Duodenal mucosa (tissue), 2 donors: ENCODE results near the gene SERGEF.

Experiments
- H3K27ac ChIP-seq: one replicate; pipeline ENCODE4 v1.7.0; 2013; ENCODE audit warnings: low read depth, low read length
- H3K27me3 ChIP-seq, 2 donors: one replicate each; pipeline ENCODE4 v1.7.0; 2013; ENCODE audit warnings: low read length in 2 of 2, control low read depth in 1 of 2; ENCODE audit not compliant: insufficient read depth in 2 of 2, control insufficient read depth in 1 of 2
- H3K36me3 ChIP-seq, 2 donors: one replicate each; pipeline ENCODE4 v1.7.0; 2013; ENCODE audit warnings: low read length in 2 of 2, control low read depth in 1 of 2; ENCODE audit not compliant: insufficient read depth in 2 of 2, control insufficient read depth in 1 of 2
- H3K4me1 ChIP-seq, 2 donors: one replicate each; pipeline ENCODE4 v1.7.0; 2013; ENCODE audit warnings: low read length in 2 of 2, control low read depth in 1 of 2; ENCODE audit not compliant: insufficient read depth in 2 of 2, control insufficient read depth in 1 of 2
- H3K4me3 ChIP-seq, 2 donors: one replicate each; pipeline ENCODE4 v1.7.0; 2013; ENCODE audit warnings: low read length in 2 of 2, low read depth in 1 of 2
- H3K9ac ChIP-seq, 2 donors: one replicate each; pipeline ENCODE4 v1.7.0; 2013; ENCODE audit warnings: low read length in 2 of 2, low read depth in 1 of 2
- H3K9me3 ChIP-seq, 2 donors: one replicate each; pipeline ENCODE4 v1.7.0; 2013; ENCODE audit warnings: low read length in 2 of 2, control low read depth in 1 of 2; ENCODE audit not compliant: control insufficient read depth in 1 of 2

SERGEF gene

GRCh38 chr11:17918049-17918605 is 94.7 kb downstream of the SERGEF start:
- H3K4me3 ChIP-seq: no peak overlapping the region
- no peaks in the 10 kb centered on the region for H3K9me3 ChIP-seq
- H3K9ac ChIP-seq: no peak overlapping the region
- peaks cover 0 to 5% of the 10 kb centered on the region in 2 donors for H3K36me3 ChIP-seq
- H3K27me3 ChIP-seq: no peaks in the 10 kb centered on the region
- H3K4me1 ChIP-seq: no peaks in the 10 kb centered on the region
- H3K27ac ChIP-seq: no peak overlapping the region

GRCh38 chr11:17917556-17917955 is 95.3 kb downstream of the SERGEF start:
- Histone ChIP-seq H3K4me3 (no peak overlapping the region), H3K36me3 (peaks cover 0 to 5% of the 10 kb centered on the region in 2 donors), H3K27ac (no peak overlapping the region), H3K27me3 (no peaks in the 10 kb centered on the region), H3K4me1 (no peaks in the 10 kb centered on the region), H3K9ac (no peak overlapping the region), H3K9me3 (no peaks in the 10 kb centered on the region)

DNA sequence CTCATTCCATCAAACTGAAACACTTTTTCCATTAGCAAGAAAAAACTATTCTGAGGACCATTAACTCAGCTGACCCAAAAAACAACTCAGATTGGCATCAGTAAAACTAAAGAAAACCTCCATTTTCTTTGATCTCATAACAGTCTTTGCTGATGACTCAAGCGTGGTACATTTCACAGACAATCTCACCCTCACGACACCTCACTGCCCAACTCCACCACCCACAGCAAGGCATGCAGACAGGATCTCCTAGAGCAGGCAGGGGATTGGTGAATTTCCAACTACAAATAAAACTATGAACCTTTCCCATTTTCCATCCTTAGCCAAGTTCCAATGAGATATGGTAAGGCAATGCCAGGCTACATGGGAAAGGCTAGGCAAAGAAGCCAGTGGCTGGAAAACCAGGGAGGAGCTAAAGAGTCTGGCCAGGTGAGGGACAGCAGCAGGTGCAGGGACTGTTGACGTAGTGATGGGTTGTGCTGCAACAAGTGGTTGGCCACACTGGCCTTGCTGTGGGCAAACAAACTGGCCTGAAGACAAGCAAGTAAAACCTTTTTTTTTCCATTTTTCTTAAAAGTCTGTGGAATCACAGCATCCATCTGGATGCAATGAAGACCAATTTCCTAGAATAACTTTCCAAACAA is 97.2 kb downstream of the SERGEF start:
- Histone ChIP-seq H3K27me3 (no peaks in the 10 kb centered on the region), H3K9me3 (no peaks in the 10 kb centered on the region), H3K36me3 (peaks cover 0 to 5% of the 10 kb centered on the region in 2 donors), H3K4me1 (no peaks in the 10 kb centered on the region), H3K27ac (no peak overlapping the region), H3K9ac (no peak overlapping the region), H3K4me3 (no peak overlapping the region)

- H3K9ac ChIP-seq: no peak overlapping the region
- no peaks in the 10 kb centered on the region for H3K27me3 ChIP-seq
- peaks cover 0 to 5% of the 10 kb centered on the region in 2 donors for H3K36me3 ChIP-seq
- H3K4me1 ChIP-seq: no peaks in the 10 kb centered on the region
- H3K27ac ChIP-seq: no peak overlapping the region
- H3K9me3 ChIP-seq: no peaks in the 10 kb centered on the region
- no peak overlapping the region for H3K4me3 ChIP-seq
These were observed 97.9 kb downstream of the SERGEF start for GRCh38 chr11:17914957-17915356.

- no peaks in the 10 kb centered on the region for H3K36me3 ChIP-seq
- no peak overlapping the region for H3K4me3 ChIP-seq
- H3K9me3 ChIP-seq: no peaks in the 10 kb centered on the region
- H3K27me3 ChIP-seq: no peaks in the 10 kb centered on the region
- H3K27ac ChIP-seq: no peak overlapping the region
- no peak overlapping the region for H3K9ac ChIP-seq
- no peaks in the 10 kb centered on the region for H3K4me1 ChIP-seq
These were observed 105.8 kb downstream of the SERGEF start for GRCh38 chr11:17907046-17907445.

- Histone ChIP-seq H3K9ac (no peak overlapping the region), H3K36me3 (no peaks in the 10 kb centered on the region), H3K27me3 (no peaks in the 10 kb centered on the region), H3K4me1 (no peaks in the 10 kb centered on the region), H3K9me3 (no peaks in the 10 kb centered on the region), H3K27ac (no peak overlapping the region), H3K4me3 (no peak overlapping the region)
These were observed 106.4 kb downstream of the SERGEF start for GRCh38 chr11:17906436-17906835.

DNA sequence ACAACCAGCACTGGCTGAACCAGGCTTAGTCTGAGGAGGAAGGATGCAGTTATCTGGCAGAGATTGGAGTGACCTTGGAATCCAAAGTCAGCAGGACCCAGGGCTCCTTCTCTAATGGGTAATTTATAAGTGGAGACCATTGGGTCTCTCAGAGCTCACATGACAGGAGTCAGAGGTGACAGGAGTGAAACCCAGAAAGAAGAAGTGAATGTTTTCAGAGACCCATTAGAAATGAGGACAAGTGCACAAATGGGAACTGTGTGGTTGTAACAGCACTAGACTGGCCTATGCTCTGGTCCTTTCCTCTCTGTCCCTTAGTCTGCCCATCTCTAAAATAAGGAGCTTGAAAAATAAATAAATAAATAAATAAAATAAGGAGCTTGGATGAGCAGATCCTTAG is 107.4 kb downstream of the SERGEF start:
- Histone ChIP-seq H3K27ac (no peak overlapping the region), H3K36me3 (no peaks in the 10 kb centered on the region), H3K9me3 (no peaks in the 10 kb centered on the region), H3K27me3 (no peaks in the 10 kb centered on the region), H3K4me3 (no peak overlapping the region), H3K4me1 (no peaks in the 10 kb centered on the region), H3K9ac (no peak overlapping the region)

GRCh38 chr11:17901481-17901880 is 111.4 kb downstream of the SERGEF start:
- Histone ChIP-seq H3K9me3 (no peaks in the 10 kb centered on the region), H3K4me3 (no peak overlapping the region), H3K4me1 (no peaks in the 10 kb centered on the region), H3K27me3 (no peaks in the 10 kb centered on the region), H3K9ac (no peak overlapping the region), H3K36me3 (no peaks in the 10 kb centered on the region), H3K27ac (no peak overlapping the region)

- H3K4me1 ChIP-seq: no peaks in the 10 kb centered on the region
- no peak overlapping the region for H3K4me3 ChIP-seq
- no peaks in the 10 kb centered on the region for H3K27me3 ChIP-seq
- H3K27ac ChIP-seq: no peak overlapping the region
- H3K9me3 ChIP-seq: no peaks in the 10 kb centered on the region
- no peak overlapping the region for H3K9ac ChIP-seq
- H3K36me3 ChIP-seq: no peaks in the 10 kb centered on the region
These were observed 114.1 kb downstream of the SERGEF start for GRCh38 chr11:17898782-17899181.

DNA sequence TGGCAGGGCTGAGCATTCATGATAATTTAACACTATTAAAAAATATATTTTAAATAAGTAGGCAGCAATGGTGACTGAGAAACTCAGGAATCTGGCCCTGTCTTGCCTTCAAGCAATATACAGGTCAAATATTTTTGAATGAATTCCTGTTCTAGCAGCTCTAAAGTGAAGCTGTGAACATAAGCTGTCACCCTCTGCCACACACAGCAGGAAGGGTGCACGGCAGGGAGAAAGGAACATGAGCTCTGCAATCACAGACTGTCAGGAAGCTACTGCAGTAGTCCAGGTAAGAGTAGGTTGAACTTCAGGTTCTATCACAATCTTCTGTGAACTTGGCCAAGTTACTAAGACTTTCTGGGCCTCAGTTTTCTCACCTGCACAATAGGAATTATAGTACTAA is 114.8 kb downstream of the SERGEF start:
- no peaks in the 10 kb centered on the region for H3K9me3 ChIP-seq
- no peak overlapping the region for H3K4me3 ChIP-seq
- H3K27me3 ChIP-seq: no peaks in the 10 kb centered on the region
- H3K36me3 ChIP-seq: no peaks in the 10 kb centered on the region
- no peaks in the 10 kb centered on the region for H3K4me1 ChIP-seq
- no peak overlapping the region for H3K9ac ChIP-seq
- no peak overlapping the region for H3K27ac ChIP-seq
